DND-41 (cell line): ENCODE measurements around the gene EPB41L4A.

Experiments used
- ATAC-seq: fragments of 200-7000 bp; cut with Tn5 transposase; 3 replicates; pipeline ENCODE4 v1.9.1; 2021; ENCODE audit warnings: low read depth; ENCODE audit not compliant: insufficient read depth
- DNase-seq: peaks from one replicate; pipeline ENCODE4 v3.0.0-alpha.2; 2020
- H2AFZ ChIP-seq: 2 replicates; pipeline ENCODE4 v1.6.0; 2012; ENCODE audit warnings: low read depth, low read length
- H3K27ac ChIP-seq: 2 replicates; pipeline ENCODE4 v1.5.1; 2012; ENCODE audit warnings: low read length, inconsistent platforms
- H3K27me3 ChIP-seq: fragments of 200-600 bp; sonication (generic); 2 replicates; pipeline ENCODE4 v1.6.0; 2012; ENCODE audit warnings: low read length, mild to moderate bottlenecking, inconsistent platforms; ENCODE audit not compliant: insufficient read depth, poor library complexity
- H3K36me3 ChIP-seq: 2 replicates; pipeline ENCODE4 v1.5.1; 2012; ENCODE audit warnings: low read length, inconsistent platforms; ENCODE audit not compliant: insufficient read depth
- H3K4me1 ChIP-seq: 2 replicates; pipeline ENCODE4 v1.5.1; 2012; ENCODE audit warnings: mild to moderate bottlenecking, low read length; ENCODE audit not compliant: insufficient read depth
- H3K4me2 ChIP-seq: 2 replicates; pipeline ENCODE4 v1.6.0; 2012; ENCODE audit warnings: mild to moderate bottlenecking, moderate library complexity, low read length, inconsistent platforms; ENCODE audit not compliant: insufficient read depth
- H3K4me3 ChIP-seq, 2 experiments: fragments of 200-600 bp in 1 of 2; shearing (Covaris generic) in 1 of 2; 2 replicates each; pipeline ENCODE4 v1.5.1; 2012 to 2016; ENCODE audit warnings: inconsistent platforms in 2 of 2, low read length in 2 of 2, mild to moderate bottlenecking in 2 of 2, low read depth in 1 of 2, moderate library complexity in 1 of 2
- H3K79me2 ChIP-seq: 2 replicates; pipeline ENCODE4 v1.6.0; 2012; ENCODE audit warnings: low read length, inconsistent platforms; ENCODE audit not compliant: insufficient read depth
- H3K9ac ChIP-seq: 2 replicates; pipeline ENCODE4 v1.6.0; 2012; ENCODE audit warnings: low read depth, mild to moderate bottlenecking, inconsistent platforms, low read length, moderate library complexity
- H3K9me3 ChIP-seq: 2 replicates; pipeline ENCODE4 v1.5.1; 2012; ENCODE audit warnings: low read length, moderate library complexity, mild to moderate bottlenecking, inconsistent platforms; ENCODE audit not compliant: insufficient read depth, severe bottlenecking
- H4K20me1 ChIP-seq: 2 replicates; pipeline ENCODE4 v1.6.0; 2012; ENCODE audit warnings: low read length; ENCODE audit not compliant: insufficient read depth
- CTCF ChIP-seq: IDR thresholded peaks from 2 replicates; pipeline ENCODE4 v1.5.1; 2012; ENCODE audit warnings: borderline replicate concordance, low read length, moderate library complexity, mild to moderate bottlenecking; ENCODE audit not compliant: poor library complexity, severe bottlenecking; ENCODE audit errors: extremely low read depth
- EZH2 ChIP-seq: IDR thresholded peaks from 3 replicates; pipeline ENCODE4 v1.6.1; 2012; ENCODE audit warnings: borderline replicate concordance, low read depth, mild to moderate bottlenecking, moderate library complexity, low read length, inconsistent platforms; ENCODE audit not compliant: severe bottlenecking

EPB41L4A gene

GRCh38 chr5:112293587-112293986 is 125.5 kb downstream of the EPB41L4A start:
- no peaks in the 10 kb centered on the region for H3K9me3 ChIP-seq
- TF ChIP-seq CTCF (no peak), EZH2 (no peak)
- H4K20me1 ChIP-seq: no peaks in the 10 kb centered on the region
- no peak overlapping the region for H3K9ac ChIP-seq
- H3K4me3 ChIP-seq: no peak overlapping the region
- no peaks in the 10 kb centered on the region for H3K36me3 ChIP-seq
- no peak overlapping the region for H2AFZ ChIP-seq
- ATAC-seq (no peak), DNase-seq (no peak)
- H3K27me3 ChIP-seq: peaks cover 14% of the 10 kb centered on the region
- no peak overlapping the region for H3K27ac ChIP-seq
- no peaks in the 10 kb centered on the region for H3K4me1 ChIP-seq
- no peaks in the 10 kb centered on the region for H3K79me2 ChIP-seq
- no peak overlapping the region for H3K4me2 ChIP-seq

- Histone ChIP-seq H3K9ac (no peak overlapping the region), H3K4me1 (no peaks in the 10 kb centered on the region), H2AFZ (no peak overlapping the region), H3K9me3 (no peaks in the 10 kb centered on the region), H3K4me3 (no peak overlapping the region), H3K4me2 (no peak overlapping the region), H3K27me3 (peaks cover 17% of the 10 kb centered on the region), H3K27ac (no peak overlapping the region), H3K36me3 (no peaks in the 10 kb centered on the region), H3K79me2 (no peaks in the 10 kb centered on the region), H4K20me1 (no peaks in the 10 kb centered on the region)
- TF ChIP-seq CTCF (no peak), EZH2 (no peak)
- ATAC-seq (no peak), DNase-seq (no peak)
Measured at GRCh38 chr5:112290691-112291090, 128.4 kb downstream of the EPB41L4A start.

GRCh38 chr5:112289465-112289864 is 129.6 kb downstream of the EPB41L4A start:
- no peak overlapping the region for H3K27ac ChIP-seq
- H3K4me2 ChIP-seq: no peak overlapping the region
- ATAC-seq (no peak), DNase-seq (no peak)
- no peak for TF ChIP-seq CTCF
- no peak for TF ChIP-seq EZH2
- H3K9ac ChIP-seq: no peak overlapping the region
- no peaks in the 10 kb centered on the region for H3K9me3 ChIP-seq
- H2AFZ ChIP-seq: no peak overlapping the region
- H4K20me1 ChIP-seq: no peaks in the 10 kb centered on the region
- no peaks in the 10 kb centered on the region for H3K4me1 ChIP-seq
- no peaks in the 10 kb centered on the region for H3K79me2 ChIP-seq
- peaks cover 15% of the 10 kb centered on the region for H3K27me3 ChIP-seq
- no peaks in the 10 kb centered on the region for H3K36me3 ChIP-seq
- no peak overlapping the region for H3K4me3 ChIP-seq
